CD4-positive, alpha-beta T cell treated with Interleukin-6 at 100 ng/mL for 8 hours (primary cell): ENCODE data around the gene EPDR1.

Experiments
- DNase-seq: peaks from one replicate; pipeline ENCODE4 v3.0.0-alpha.2; 2020; ENCODE audit warnings: mixed read lengths, low spot score

EPDR1 gene

DNA sequence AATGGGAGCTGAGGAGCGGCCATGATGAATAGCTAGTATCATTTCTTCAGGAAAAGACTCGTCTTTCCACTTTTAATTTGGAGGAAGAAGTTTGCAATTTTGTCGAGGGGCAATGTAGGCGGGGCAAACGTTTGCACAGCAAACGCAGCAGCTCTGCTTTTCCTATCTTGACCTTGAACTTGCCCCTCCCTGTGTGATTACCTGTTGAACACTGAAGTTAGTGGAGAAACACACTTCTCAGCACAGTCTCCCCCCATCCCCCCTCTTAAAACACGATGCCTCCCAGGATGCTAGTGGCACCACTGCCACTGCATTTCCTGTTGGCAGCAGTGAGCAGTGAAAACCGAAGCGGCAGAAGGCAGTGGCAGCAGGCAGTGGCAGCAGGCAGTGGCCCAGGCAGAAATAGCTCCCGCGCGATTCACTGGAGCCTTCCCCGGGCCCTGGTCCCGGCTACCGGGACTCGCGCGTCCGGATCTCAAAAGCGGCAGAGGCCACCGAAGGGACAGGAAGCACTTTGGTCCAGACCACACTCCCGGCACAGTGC, at the start of gene EPDR1:
Gene EPDR1 (plus strand): TSS at position 336 of the 544 bp plus-strand sequence. CDS start 300 bp downstream, outside the sequence.
- no peak for DNase-seq

DNA sequence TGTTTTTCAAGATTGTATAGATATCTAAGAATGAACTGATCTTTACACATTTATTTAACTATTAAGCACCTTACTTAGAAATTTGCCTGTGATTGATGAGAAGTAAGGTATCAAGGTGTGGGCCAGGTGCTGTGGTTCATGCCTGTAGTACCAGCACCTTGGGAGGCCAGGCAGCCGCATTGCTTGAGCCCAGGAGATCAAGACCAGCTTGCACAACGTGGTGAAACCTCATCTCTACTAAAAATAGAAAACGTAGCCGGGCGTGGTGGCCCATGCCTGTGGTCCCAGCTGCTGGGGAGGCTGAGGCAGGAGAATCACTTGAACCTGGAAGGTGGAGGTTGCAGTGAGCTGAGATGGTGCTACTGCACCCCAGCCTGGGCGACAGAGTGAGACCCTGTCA, 38.4 kb upstream of the EPDR1 start:
- no peak for DNase-seq

DNA sequence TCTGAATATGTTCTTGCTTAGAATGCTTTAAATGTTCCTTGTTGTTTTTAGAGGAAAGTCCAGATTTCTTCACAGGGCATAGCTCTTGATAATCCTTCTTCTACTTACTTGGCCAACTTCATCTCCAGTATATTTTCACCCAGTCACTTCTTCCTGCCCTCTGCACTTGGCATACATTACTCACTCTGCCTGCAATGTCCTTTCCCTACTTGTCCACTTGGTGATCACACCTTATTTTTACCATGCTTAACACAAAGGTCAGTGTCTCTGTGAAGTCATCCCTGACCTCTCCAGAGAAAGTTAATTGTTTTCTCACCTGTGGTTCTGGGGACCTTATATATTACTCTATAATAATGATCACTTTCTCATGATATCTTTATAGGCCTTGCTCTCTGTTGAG, 27.1 kb upstream of the EPDR1 start:
- DNase-seq: no peak

- DNase-seq: no peak
Observed at GRCh38 chr7:37894671-37895070, 25.8 kb upstream of the EPDR1 start.

DNA sequence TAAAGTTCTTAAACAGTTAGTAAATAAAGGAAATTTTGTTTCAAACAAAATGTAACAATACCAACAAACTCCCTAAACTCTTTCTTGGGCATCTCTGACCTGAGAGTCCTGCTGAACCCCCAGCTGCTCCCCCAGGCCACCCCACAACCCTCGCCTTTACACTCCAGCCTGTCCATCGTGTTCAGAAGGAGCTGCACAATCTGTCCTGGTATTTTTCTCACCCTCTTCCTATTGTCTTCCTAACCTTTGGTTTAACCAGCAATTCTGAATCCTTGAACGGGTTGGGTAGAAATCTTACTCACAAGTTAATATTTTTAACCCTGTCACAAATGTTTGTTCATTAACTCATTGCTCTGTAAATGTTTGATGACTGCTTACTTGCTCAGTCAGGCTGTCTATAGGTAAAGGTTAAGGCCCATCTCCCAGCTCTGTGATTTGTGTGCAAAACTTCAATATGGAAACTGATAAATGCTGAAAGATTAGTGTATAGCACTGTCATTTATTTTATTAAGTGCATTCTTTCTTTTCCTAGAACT, 20.7 kb upstream of the EPDR1 start:
- DNase-seq: no peak

- DNase-seq: no peak
Observed at GRCh38 chr7:37901236-37901827, 19.1 kb upstream of the EPDR1 start.

- DNase-seq: no peak
Observed at GRCh38 chr7:37901890-37902524, 18.4 kb upstream of the EPDR1 start.

GRCh38 chr7:37908221-37908788, 12.1 kb upstream of the EPDR1 start:
- no peak for DNase-seq

DNA sequence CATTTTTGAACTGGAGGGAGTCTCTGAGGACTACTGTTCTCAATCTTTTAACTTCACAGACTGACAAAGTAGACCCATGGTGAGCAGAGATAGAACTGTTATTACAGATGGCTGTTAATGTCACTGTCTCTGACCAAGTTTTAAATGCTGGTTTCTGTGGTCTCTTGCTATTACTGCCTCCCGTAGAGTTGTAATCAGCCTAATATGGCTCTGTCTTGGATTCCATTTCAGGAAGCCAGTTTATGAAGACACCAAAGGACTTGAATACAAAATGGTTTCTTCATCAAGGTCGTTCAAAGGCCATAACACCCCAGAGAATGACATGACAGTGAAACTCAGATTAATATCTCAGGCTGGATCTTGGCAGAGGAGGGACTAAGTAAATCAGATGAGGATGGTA, 7.7 kb upstream of the EPDR1 start:
- DNase-seq: no peak

DNA sequence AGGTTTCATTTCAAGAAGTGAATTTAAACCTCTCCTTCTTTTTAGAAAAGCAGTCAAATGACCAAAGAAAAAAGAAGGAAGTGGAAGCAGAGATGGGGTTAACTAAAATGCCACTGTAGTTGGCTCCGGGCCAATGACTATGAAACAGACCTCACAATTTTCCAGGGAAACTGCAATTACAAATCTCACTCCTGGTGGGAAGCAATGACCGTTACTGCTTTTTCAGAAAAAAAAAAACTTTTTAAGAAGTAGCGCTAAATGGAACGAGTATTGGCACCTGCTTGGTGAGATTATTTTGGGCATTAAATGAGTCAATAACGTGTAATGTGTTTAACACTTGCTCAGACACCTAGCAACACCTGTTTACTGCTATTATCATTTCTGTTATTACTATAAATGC, 5.0 kb upstream of the EPDR1 start:
- DNase-seq: no peak

- no peak for DNase-seq
Observed at GRCh38 chr7:37916017-37916672, 4.3 kb upstream of the EPDR1 start.

GRCh38 chr7:37916673-37917660, 3.5 kb upstream of the EPDR1 start, which contains the start of gene SFRP4:
Gene SFRP4, minus strand, starts transcription at chr7:37916817. Its CDS starts 280 bp downstream, at chr7:37916537.
- no peak for DNase-seq

DNA sequence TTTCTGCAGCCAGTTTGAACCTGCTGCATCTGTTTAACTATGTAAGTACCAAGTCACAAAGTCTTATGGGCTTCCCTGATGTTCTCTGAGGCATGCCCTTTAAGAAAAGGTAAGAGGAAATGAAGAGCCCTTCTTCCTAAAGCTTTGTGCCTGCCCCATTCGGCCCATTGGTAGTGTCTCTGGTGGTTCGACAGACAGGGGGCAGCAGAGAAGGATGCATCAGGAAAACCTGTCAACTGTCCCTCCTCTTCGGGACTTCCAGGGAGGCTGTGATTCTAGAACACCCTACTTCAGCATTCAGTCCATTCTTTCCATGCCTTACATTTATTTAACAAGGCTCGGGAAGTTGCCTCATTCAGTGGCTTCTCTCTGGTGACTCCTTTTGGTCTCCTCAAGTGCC, 1.9 kb upstream of the EPDR1 start:
- DNase-seq: no peak

DNA sequence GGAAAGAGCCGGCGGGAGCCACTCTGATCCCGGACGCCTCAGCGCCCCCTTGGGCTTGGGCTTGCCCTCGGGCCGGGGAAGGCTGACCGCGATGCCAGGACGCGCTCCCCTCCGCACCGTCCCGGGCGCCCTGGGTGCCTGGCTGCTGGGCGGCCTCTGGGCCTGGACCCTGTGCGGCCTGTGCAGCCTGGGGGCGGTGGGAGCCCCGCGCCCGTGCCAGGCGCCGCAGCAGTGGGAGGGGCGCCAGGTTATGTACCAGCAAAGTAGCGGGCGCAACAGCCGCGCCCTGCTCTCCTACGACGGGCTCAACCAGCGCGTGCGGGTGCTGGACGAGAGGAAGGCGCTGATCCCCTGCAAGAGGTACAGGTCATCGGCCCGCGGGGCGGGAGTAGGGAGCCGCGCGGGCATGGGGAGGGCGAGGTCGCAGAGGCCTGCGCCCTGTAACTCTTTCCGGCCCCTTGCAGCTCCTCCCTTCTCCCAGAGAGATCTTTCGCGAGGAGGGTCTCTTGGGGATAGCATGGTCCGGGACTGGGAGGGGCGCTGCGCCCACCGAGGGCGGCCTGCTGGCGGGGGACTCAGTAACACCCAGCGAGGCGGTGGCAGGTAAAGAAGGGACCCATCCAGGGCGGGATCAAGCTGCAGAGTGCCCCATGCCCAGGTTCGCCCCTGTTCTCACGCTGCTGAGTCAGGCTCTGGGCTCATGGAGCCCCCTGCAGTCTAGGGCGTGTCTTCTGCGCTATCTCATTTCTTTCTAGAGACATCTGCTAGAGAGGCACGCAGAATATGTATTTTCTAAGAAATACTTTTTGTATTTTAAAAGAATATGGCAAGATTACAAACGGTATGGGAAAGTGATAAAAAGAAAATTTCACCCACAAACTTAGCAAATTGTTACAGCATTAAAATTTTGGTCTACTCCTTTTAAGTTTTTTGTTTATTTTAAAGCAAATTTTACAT, 687 bp downstream of the EPDR1 start:
- DNase-seq: no peak

DNA sequence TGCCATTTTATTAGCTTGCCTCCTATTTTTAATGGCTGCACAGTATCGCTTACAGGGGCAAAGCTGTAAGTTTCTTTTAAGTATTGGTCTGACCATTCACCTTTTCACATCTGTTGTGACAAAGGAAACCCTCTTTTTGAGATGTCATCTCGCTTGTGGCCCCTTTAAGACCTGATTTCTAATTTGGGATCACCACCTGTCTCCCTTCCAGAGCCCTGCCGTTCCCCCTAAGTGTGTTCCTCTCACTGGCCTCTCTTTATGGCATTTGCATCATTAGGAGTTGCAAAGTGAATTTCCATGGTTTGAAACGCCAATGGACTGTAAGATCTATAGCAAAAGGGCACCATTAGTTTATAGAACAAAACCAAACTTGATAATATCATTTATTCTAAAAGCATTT, 1.4 kb downstream of the EPDR1 start:
- no peak for DNase-seq

- no peak for DNase-seq
Observed at GRCh38 chr7:37923996-37924395, 3.6 kb downstream of the EPDR1 start.

DNA sequence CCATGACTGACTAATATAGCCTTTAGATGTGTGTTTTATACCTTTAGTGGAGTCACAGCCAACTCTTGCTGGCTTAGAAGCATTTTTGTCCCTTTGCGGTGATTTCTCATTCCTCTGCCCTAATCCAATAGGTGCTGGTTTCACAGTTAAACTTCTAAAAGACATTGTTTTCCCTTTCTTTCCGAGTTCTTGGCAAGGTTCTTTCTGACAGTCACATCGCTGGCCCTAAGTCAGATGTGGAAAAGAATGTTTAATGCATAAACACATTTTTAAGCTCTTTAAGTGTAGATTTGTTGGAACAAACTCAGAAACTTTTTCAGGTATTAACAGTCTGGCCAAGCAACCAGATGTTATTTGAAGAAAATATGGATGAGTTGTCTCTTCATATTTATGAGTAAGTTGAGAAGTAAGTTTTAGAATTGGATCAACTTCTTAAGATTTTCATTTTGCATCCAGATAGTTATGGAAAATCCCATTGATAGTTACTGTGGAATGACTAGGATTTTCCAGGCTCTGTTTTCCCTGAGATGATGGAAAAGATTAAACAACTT, 4.1 kb downstream of the EPDR1 start:
- no peak for DNase-seq

- DNase-seq: no peak
Observed at GRCh38 chr7:37925620-37926019, 5.2 kb downstream of the EPDR1 start.

DNA sequence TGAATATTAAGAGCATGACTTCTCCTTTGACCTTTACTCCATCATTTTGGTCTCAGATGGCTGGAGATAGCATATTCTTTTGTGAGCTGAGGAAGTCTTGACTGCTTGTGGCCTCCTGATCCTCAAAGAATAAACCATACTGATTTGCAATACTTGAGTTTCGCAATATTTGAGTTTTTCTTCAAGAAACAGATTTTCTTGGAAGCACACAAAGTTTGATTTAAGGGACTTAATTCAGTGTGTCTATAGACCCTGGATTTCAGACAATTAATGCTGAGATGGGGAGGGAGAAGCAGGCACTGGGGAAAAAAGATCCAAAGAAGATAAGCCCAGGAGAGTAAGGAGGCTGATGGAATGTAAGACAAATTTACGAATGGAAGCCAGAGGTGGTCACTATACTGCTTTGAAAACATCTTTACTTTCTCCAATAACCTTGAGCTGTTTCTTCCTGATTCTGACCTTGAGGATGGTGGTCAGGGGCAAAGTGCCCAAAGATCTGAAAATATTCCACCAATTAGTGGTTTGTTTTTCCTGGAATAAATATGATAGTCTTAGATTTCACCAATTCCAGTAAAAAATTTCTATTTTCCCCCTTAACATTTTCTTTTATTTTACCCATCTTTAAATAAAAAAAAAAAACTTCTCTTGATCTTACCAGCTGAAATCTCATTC, 7.5 kb downstream of the EPDR1 start:
- no peak for DNase-seq
